ENCODE results near the gene ANGEL2. TPM values are rescaled to one million over a fixed set of nuclear protein-coding genes. Genes with fewer than 3 reads are reported as not detected.
A peak's percentile ranks its signal among the peaks of the same experiment; 100 is the strongest.
"Not testable (repeated sequence)": the region's sequence is repeated elsewhere in the genome, so short reads cannot be mapped to it uniquely, and the experiment has no call there.

Gene ANGEL2
- total RNA-seq, 1 donor from 2014 or later = 16.4 TPM

DNA sequence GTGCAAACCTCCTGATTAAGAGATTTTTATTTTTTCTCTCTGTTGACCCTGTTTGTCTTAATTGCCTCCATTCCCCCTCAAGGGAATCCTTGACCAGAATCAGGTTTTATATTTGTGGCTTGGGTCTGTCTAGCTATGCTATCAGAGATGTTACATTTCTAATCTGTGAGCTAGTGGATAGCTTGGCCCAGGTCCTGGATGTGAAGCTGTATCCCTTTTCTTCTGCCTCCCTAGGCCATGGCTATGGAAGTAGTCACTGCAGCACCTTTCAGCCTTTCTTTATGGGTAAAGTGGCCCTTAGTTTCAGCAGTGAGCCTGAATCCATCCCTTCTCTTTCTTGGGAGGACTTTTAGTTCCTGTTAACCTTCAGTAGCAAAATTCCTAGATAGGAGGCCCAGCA is 17.0 kb upstream of the ANGEL2 start:
- TF ChIP-seq, protein P1, sequence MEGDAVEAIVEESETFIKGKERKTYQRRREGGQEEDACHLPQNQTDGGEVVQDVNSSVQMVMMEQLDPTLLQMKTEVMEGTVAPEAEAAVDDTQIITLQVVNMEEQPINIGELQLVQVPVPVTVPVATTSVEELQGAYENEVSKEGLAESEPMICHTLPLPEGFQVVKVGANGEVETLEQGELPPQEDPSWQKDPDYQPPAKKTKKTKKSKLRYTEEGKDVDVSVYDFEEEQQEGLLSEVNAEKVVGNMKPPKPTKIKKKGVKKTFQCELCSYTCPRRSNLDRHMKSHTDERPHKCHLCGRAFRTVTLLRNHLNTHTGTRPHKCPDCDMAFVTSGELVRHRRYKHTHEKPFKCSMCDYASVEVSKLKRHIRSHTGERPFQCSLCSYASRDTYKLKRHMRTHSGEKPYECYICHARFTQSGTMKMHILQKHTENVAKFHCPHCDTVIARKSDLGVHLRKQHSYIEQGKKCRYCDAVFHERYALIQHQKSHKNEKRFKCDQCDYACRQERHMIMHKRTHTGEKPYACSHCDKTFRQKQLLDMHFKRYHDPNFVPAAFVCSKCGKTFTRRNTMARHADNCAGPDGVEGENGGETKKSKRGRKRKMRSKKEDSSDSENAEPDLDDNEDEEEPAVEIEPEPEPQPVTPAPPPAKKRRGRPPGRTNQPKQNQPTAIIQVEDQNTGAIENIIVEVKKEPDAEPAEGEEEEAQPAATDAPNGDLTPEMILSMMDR (IDR thresholded peaks at IDR 0.05; ENCODE audit: borderline replicate concordance) = no peak
- DNase-seq = no peak
- H3K27me3 ChIP-seq (ENCODE audit: low read depth) = peaks cover 80% of the 10 kb centered on the region
- no peaks in the 10 kb centered on the region for H3K4me1 ChIP-seq
- no peaks in the 10 kb centered on the region for H3K9me3 ChIP-seq (replicated peaks)
- H3K27ac ChIP-seq (replicated peaks) = no peak overlapping the region
- no peaks in the 10 kb centered on the region for H3K36me3 ChIP-seq
- H3K4me3 ChIP-seq = no peak overlapping the region
- intact Hi-C loops (cut with micrococcal nuclease) = no loop called here

DNA sequence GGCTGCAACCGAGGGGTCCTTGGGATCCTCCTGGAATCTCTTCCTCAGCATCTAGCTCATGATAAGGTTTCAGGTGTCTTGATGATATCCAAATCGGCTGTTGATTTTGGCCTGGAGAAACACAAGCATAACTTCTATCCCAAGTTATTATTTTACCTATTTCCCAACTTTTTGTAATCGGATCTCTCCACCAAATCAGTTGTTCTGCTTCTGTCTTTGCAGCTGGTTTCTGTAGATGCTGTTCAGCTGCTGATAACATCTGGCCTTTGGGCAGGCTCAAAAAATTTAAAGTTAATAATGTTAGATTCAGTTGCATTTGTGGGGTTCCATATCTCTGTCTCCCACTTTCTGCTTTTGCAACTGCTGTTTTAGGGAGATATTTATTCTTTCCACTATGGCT is 11.4 kb upstream of the ANGEL2 start:
- H3K36me3 ChIP-seq; H3K4me3 ChIP-seq; H3K27ac ChIP-seq (replicated peaks); DNase-seq; H3K4me1 ChIP-seq; H3K9me3 ChIP-seq (replicated peaks); intact Hi-C loops (cut with micrococcal nuclease): not testable (repeated sequence)
- H3K27me3 ChIP-seq (ENCODE audit: low read depth) = peaks cover 92% of the 10 kb centered on the region

DNA sequence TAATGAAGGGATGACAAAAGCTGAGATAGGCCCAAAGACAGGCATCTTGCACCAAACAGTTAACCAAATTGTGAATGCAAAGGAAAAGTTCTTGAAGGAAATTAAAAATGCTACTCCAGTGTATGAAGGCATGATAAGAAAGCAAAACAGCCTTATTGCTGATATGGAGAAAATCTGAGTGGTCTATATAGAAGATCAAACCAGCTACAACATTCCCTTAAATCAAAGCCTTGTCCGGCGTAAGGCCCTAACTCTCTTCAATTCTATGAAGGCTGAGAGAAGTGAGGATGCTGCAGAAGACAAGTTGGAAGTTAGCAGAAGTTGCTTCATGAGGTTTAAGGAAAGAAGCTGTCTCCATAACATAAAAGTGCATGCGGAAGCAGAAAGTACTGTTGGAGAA is 4.3 kb upstream of the ANGEL2 start:
- no peak for DNase-seq
- Histone ChIP-seq H3K4me3 (no peak overlapping the region), H3K27me3 (ENCODE audit: low read depth) (peaks cover 27% of the 10 kb centered on the region), H3K4me1 (peaks cover 8% of the 10 kb centered on the region), H3K9me3 (replicated peaks) (no peaks in the 10 kb centered on the region), H3K27ac (replicated peaks) (no peak overlapping the region), H3K36me3 (no peaks in the 10 kb centered on the region)
- intact Hi-C loops (cut with micrococcal nuclease) = no loop called here
- TF ChIP-seq, protein P1 (IDR thresholded peaks at IDR 0.05; ENCODE audit: borderline replicate concordance) = no peak

DNA sequence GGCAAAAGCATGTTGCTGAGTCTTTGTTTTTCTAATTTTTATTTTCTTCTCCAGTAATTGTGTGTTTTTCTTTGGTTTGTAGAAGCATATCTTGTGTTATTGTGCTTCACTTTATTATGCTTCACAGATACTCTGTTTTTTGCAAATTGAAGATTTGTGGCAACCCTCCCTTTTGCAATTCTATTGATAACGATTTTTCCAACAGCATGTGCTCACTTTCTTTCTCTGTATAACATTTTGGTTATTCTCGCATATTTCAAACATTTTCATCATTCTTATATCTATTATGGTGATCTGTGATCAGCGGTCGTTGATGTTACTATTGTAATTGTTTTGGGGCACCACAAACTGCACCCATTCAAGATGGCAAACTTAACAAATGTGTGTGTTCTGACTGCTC is 3.8 kb upstream of the ANGEL2 start:
- no peaks in the 10 kb centered on the region for H3K9me3 ChIP-seq (replicated peaks)
- peaks cover 21% of the 10 kb centered on the region for H3K27me3 ChIP-seq (ENCODE audit: low read depth)
- no peak overlapping the region for H3K4me3 ChIP-seq
- TF ChIP-seq, protein P1 (IDR thresholded peaks at IDR 0.05; ENCODE audit: borderline replicate concordance) = no peak
- no peaks in the 10 kb centered on the region for H3K36me3 ChIP-seq
- no peak overlapping the region for H3K27ac ChIP-seq (replicated peaks)
- H3K4me1 ChIP-seq = peaks cover 14% of the 10 kb centered on the region
- intact Hi-C loops (cut with micrococcal nuclease) = no loop called here
- no peak for DNase-seq

DNA sequence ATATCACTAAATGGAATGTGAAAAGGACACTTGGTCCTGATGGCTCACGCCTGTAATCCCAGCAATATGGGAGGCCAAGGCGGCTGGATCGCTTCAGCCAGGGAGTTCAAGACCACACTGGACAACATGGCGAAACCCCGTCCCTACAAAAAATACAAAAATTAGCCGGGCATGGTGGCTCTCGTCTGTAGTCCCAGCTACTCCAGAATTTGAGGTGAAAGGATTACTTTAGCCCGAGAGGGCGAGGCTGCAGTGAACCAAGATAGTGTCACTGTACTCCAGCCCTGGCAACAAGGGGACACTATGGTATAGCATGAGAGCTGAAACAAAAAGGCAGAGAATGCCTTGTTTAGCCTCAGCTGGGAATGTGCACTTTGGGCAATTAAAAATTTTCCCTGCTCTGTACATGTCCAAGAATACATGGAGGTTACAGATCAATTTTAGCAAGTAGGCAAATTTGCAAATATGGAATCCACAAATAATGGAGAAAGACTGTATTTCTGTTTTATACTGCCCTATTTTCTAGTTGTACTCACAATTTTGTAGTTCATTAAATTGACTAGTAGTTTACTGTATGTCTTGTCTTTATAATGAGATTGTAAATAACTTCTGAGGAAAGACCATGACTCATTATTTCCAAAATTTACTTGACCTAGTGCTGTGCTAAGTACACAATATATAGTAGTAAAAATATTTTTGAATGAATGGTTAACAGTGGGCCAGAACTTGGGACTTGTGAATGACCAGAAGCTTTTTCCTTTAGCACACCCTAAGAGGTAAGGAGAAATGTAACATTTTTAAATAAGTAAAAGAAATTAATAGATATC is 2.0 kb upstream of the ANGEL2 start:
- intact Hi-C loops (cut with micrococcal nuclease) = no loop called here
- peaks cover 3% of the 10 kb centered on the region for H3K27me3 ChIP-seq (ENCODE audit: low read depth)
- no peaks in the 10 kb centered on the region for H3K9me3 ChIP-seq (replicated peaks)
- TF ChIP-seq, protein P1 (IDR thresholded peaks at IDR 0.05; ENCODE audit: borderline replicate concordance) = no peak
- H3K4me1 ChIP-seq = peaks cover 32% of the 10 kb centered on the region
- no peaks in the 10 kb centered on the region for H3K36me3 ChIP-seq
- H3K4me3 ChIP-seq = no peak overlapping the region
- no peak overlapping the region for H3K27ac ChIP-seq (replicated peaks)
- DNase-seq = no peak

DNA sequence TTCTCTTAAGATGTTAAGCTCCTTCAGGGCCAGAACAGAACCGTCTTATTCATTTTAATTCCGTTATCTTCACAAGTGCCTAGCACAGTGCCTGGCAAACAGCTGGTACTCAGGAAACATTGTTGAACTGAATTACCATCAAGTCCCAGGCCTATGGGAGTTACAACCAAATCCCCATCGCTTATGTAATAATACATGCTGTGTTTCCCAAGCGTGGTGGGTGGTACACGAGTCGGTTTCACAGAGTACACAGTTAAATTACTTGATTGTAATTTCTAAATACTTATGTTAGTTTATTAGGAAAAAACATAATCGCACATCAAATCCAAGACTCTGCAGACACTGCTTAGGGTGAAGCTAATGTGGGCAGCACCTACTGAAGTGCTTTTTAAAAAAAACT is 1.0 kb downstream of the ANGEL2 start:
- peak overlapping the region; percentile 92 for H3K4me3 ChIP-seq
- intact Hi-C loops (cut with micrococcal nuclease) = no loop called here
- peak overlapping the region; percentile 96 for H3K27ac ChIP-seq (replicated peaks)
- H3K27me3 ChIP-seq (ENCODE audit: low read depth) = no peaks in the 10 kb centered on the region
- no peaks in the 10 kb centered on the region for H3K9me3 ChIP-seq (replicated peaks)
- peaks cover 39% of the 10 kb centered on the region for H3K4me1 ChIP-seq
- peaks cover 19% of the 10 kb centered on the region for H3K36me3 ChIP-seq
- TF ChIP-seq, protein P1 (IDR thresholded peaks at IDR 0.05; ENCODE audit: borderline replicate concordance) = no peak
- no peak for DNase-seq
